Measurements from ENCODE around the gene RAP1GAP.

RAP1GAP gene

GRCh38 chr1:21547876-21548275 is 121.3 kb downstream of the RAP1GAP start:
- H3K79me2 ChIP-seq (ENCODE audit: control insufficient read depth, insufficient read depth, low read length), result no peaks in the 10 kb centered on the region
- H3K56ac ChIP-seq (ENCODE audit: low read length), result no peak overlapping the region
- no peak overlapping the region for H4K8ac ChIP-seq (ENCODE audit: low read depth, low read length)
- peaks cover 2% of the 10 kb centered on the region for H3K4me1 ChIP-seq (ENCODE audit: control insufficient read depth, low read depth, low read length)
- H2BK15ac ChIP-seq (replicated peaks; ENCODE audit: low read depth), result no peak overlapping the region
- peaks cover 5% of the 10 kb centered on the region for H3K79me1 ChIP-seq (ENCODE audit: low read length)
- no peak overlapping the region for H3K4ac ChIP-seq (ENCODE audit: low read depth, low read length)
- H3K9ac ChIP-seq (ENCODE audit: low read length), result no peak overlapping the region
- no peak for DNase-seq
- no peak overlapping the region for H2AK5ac ChIP-seq (ENCODE audit: low read length)
- no CpG with 5 or more reads among the region's 11 CpGs for WGBS (ENCODE audit: extremely low coverage, insufficient coverage, low lambda C conversion rate)
- H2BK5ac ChIP-seq (ENCODE audit: low read length), result no peak overlapping the region
- no peak overlapping the region for H3K18ac ChIP-seq (ENCODE audit: low read length)
- no peak overlapping the region for H3K23ac ChIP-seq (ENCODE audit: low read length)
- no peak overlapping the region for H3K4me2 ChIP-seq (ENCODE audit: low read length)
- H3K36me3 ChIP-seq (ENCODE audit: control insufficient read depth, insufficient read depth, low read length), result no peaks in the 10 kb centered on the region
- no peak overlapping the region for H3K4me3 ChIP-seq (ENCODE audit: low read length)
- no peak overlapping the region for H3K27ac ChIP-seq (ENCODE audit: low read depth, low read length)
- H4K5ac ChIP-seq (ENCODE audit: low read length), result no peak overlapping the region
- no peak overlapping the region for H2BK120ac ChIP-seq (ENCODE audit: low read depth, low read length)
- no peaks in the 10 kb centered on the region for H3K27me3 ChIP-seq (ENCODE audit: insufficient read depth, low read length, poor library complexity)
